Upper lobe of left lung (tissue), 6 donors: ENCODE measurements around the gene ARHGEF7. TPM values are rescaled to one million over a fixed set of nuclear protein-coding genes. Genes with fewer than 3 reads are reported as not detected.

Source experiments
- ATAC-seq, 2 donors: fragments of 200-7000 bp; cut with Tn5 transposase; one replicate each; pipeline ENCODE4 v1.9.1; 2022; ENCODE audit warnings: mild to moderate bottlenecking in 2 of 2, moderate library complexity in 2 of 2; ENCODE audit not compliant: low FRiP score in 2 of 2
- DNase-seq, 2 donors: peaks; one replicate each; pipeline ENCODE4 v3.0.0-alpha.2; 2019 to 2020
- H3K27ac ChIP-seq, 4 donors: fragments of 200-600 bp; sonication (generic); one replicate each; pipeline ENCODE4 v1.5.1; 2016 to 2019
- H3K27me3 ChIP-seq, 4 donors: fragments of 200-600 bp; sonication (generic); one replicate each; pipeline ENCODE4 v1.5.1; 2017 to 2019
- H3K36me3 ChIP-seq, 4 donors: fragments of 200-600 bp; sonication (generic); one replicate each; pipeline ENCODE4 v1.5.1; 2016 to 2019
- H3K4me1 ChIP-seq, 4 donors: fragments of 200-600 bp; sonication (generic); one replicate each; pipeline ENCODE4 v1.5.1; 2018 to 2019
- H3K4me3 ChIP-seq, 4 donors: fragments of 200-600 bp; sonication (generic); one replicate each; pipeline ENCODE4 v1.5.1; 2017 to 2019; ENCODE audit warnings: mild to moderate bottlenecking in 2 of 4, moderate library complexity in 1 of 4
- H3K9me3 ChIP-seq, 4 donors: fragments of 200-600 bp; sonication (generic); one replicate each; pipeline ENCODE4 v1.5.1; 2018 to 2019
- EP300 ChIP-seq, 4 donors: sonication (generic); formaldehyde crosslinking; IDR thresholded peaks; one replicate each; pipeline ENCODE4 v1.5.1; 2017; ENCODE audit warnings: antibody characterized with exemption in 4 of 4, control low read depth in 2 of 4
- POLR2A ChIP-seq, 4 donors: fragments of 450-650 bp; IDR thresholded peaks; one replicate each; pipeline ENCODE4 v1.5.1; 2016 to 2017; ENCODE audit warnings: antibody characterized with exemption in 4 of 4, mild to moderate bottlenecking in 2 of 4
- POLR2AphosphoS5 ChIP-seq, 2 donors: sonication (generic); formaldehyde crosslinking; IDR thresholded peaks; one replicate each; pipeline ENCODE4 v1.5.1; 2017; ENCODE audit warnings: antibody characterized with exemption in 2 of 2
- WGBS, 2 donors: methylation state at CpG; one replicate each; pipeline ENCODE4 v1.1.5; 2017 to 2018; 5-methylcytosine and 5-hydroxymethylcytosine counted together
- total RNA-seq, 6 donors: library from RNA; depleted of rRNA in 4 of 6; stranded (reverse); fragments of >200 nt in 4 of 6; gene quantifications; one replicate each; pipeline versions ENCODE4 v1.1.0 to v1.2.1, GENCODE V29; 2016 to 2021
- TF ChIP-seq, protein P1 (sequence below), 6 experiments: fragments of 450-650 bp in 4 of 6; fragments of 200-600 bp in 2 of 6; sonication (generic) in 2 of 6; IDR thresholded peaks; one replicate each; pipeline ENCODE4 v1.5.1; 2016 to 2019; ENCODE audit warnings: antibody characterized with exemption in 6 of 6
- donor health status: DM: no; HTN: no; CAD: no; lungs with moderate emphysema.
- donor health status: DM: no; HTN: yes; CAD: no; lungs with severe emphysema.

The ARHGEF7 gene
- total RNA-seq, 6 donors from 2014 or later = 50.3 to 130 (median 67.4) TPM

DNA sequence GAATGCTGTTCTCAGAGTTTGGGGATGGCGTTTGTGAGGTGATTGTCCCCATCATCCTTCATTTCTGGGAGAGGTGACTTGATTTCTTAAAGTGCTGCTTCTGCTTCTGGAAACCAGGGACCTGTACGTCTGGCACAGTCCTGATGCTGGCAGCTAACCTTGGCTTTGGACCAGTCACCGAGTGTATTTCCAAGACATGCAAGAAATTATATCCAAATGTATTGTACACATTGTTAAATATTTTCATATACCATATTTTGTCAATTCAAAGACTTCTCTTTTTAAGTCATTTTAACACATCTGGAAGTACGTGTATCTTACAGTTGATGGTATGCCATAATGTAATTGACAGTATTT lies 97.4 kb downstream of the ARHGEF7 start:
- Histone ChIP-seq H3K27me3 (no peaks in the 10 kb centered on the region), H3K4me3 (no peak overlapping the region), H3K4me1 (peaks cover 15 to 55% (median 40%) of the 10 kb centered on the region in 4 donors), H3K27ac (no peak overlapping the region), H3K36me3 (no peaks in the 10 kb centered on the region), H3K9me3 (no peaks in the 10 kb centered on the region)
- no peak for TF ChIP-seq EP300 (IDR thresholded peaks at IDR 0.05)
- TF ChIP-seq POLR2AphosphoS5 (IDR thresholded peaks at IDR 0.05) = no peak
- TF ChIP-seq, protein P1, sequence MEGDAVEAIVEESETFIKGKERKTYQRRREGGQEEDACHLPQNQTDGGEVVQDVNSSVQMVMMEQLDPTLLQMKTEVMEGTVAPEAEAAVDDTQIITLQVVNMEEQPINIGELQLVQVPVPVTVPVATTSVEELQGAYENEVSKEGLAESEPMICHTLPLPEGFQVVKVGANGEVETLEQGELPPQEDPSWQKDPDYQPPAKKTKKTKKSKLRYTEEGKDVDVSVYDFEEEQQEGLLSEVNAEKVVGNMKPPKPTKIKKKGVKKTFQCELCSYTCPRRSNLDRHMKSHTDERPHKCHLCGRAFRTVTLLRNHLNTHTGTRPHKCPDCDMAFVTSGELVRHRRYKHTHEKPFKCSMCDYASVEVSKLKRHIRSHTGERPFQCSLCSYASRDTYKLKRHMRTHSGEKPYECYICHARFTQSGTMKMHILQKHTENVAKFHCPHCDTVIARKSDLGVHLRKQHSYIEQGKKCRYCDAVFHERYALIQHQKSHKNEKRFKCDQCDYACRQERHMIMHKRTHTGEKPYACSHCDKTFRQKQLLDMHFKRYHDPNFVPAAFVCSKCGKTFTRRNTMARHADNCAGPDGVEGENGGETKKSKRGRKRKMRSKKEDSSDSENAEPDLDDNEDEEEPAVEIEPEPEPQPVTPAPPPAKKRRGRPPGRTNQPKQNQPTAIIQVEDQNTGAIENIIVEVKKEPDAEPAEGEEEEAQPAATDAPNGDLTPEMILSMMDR (IDR thresholded peaks at IDR 0.05) = no peak
- TF ChIP-seq POLR2A (IDR thresholded peaks at IDR 0.05) = no peak
- 67 to 81% methylated on average over 4 of the region's 4 CpGs for WGBS, 2 donors
- ATAC-seq (no peak), DNase-seq (no peak)

DNA sequence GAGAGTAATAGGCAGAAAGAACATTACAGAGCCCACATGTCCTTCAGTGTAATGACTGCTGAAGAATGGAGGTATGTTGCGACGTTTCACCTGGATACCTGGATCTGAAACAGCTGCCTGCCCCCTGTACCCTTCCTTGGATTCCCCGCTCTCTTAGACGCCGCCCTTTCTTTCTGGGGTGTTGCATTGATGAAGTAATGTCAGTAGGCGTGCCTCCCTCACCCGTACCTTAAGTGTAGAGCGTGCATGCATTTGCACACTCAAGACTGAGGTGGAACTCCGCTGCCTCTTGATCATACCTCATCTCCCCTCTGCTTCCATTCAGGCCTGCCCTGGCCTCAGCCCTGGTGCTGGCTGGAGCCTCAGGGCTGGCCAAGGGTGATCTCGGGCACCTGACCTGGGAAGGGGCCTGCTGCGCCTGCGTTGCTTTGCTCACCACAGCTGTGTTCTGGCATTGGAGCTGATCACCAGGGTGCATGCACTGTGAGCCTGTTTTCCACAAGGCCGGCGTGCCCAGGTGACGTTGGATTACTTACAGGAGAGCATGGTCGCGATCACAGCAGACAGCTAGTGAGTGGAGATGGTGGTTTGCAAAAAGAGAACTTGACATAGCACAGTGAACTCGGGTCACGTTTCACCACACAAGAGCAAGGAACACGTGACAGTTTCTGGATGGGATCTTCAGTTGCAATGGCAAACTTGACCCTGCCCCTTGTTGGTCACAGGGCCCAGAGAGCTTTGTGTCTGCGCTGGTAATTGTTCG lies 99.0 kb downstream of the ARHGEF7 start:
- TF ChIP-seq POLR2A (IDR thresholded peaks at IDR 0.05) (no peak), POLR2AphosphoS5 (IDR thresholded peaks at IDR 0.05) (no peak), EP300 (IDR thresholded peaks at IDR 0.05) (peak in 1 of 4 donors; percentile 62)
- Histone ChIP-seq H3K4me1 (peaks cover 15 to 55% (median 44%) of the 10 kb centered on the region in 4 donors), H3K36me3 (peaks cover 0 to 5% (median 0%) of the 10 kb centered on the region in 4 donors), H3K27ac (peak overlapping the region in 2 of 4 donors; percentile 8 to 39), H3K27me3 (no peaks in the 10 kb centered on the region), H3K4me3 (no peak overlapping the region), H3K9me3 (no peaks in the 10 kb centered on the region)
- peak in 1 of 2 donors; percentile 84 for DNase-seq
- ATAC-seq = peak in 1 of 2 donors; percentile 31
- 71 to 77% methylated on average over 20 to 22 of the region's 22 CpGs for WGBS, 2 donors

DNA sequence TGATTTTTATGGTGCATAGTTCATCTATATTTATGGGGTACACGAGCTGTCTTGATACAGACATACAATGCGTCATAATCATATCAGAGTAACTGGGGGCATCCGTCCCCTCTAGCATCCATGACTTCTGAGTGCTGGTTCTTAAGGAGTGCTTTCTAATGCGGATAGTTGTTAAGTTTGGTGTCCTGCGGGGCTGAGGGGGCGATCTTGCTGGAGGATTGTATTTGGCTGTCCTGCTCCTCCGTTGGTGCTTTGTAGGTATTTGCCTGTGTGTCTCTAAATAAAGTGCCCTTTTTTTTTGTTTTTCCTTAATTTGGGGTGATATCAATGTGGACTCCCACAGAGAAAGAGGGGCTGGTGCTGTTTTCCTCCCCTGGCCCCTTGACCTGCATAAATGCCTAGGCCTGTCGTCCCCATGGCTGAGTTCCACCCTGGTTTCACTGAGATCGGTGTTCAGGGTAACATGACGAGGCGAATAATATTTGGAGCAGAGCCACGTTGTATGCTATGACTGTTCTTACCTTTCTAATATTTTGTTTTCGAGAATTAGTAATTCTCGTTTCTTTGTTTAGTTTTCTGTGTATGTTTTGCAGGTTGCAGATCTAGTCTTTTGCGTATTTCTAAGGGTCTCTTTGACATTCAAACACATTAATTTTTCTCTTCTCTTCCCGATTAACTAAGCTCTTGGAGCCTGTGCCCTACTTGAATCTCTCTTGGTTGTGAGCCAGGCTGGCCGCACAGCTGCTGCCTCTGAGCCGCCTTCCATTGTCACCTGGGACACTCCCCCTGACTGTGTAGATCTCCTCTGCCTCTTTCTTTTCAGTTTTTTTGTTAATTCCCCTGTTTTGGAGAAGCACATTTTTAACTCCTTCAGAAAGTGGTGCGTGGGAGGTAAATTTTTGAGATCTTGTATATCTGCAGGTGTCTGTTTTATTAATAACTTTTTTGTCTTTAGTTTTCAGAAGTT lies 100.3 kb downstream of the ARHGEF7 start:
- Histone ChIP-seq H3K36me3 (peaks cover 0 to 5% (median 0%) of the 10 kb centered on the region in 4 donors), H3K4me3 (no peak overlapping the region), H3K4me1 (peaks cover 15 to 55% (median 39%) of the 10 kb centered on the region in 4 donors), H3K27ac (no peak overlapping the region), H3K27me3 (no peaks in the 10 kb centered on the region), H3K9me3 (no peaks in the 10 kb centered on the region)
- no peak for ATAC-seq
- TF ChIP-seq POLR2AphosphoS5 (IDR thresholded peaks at IDR 0.05) = no peak
- TF ChIP-seq, protein P1 (IDR thresholded peaks at IDR 0.05) = no peak
- no peak for TF ChIP-seq POLR2A (IDR thresholded peaks at IDR 0.05)
- TF ChIP-seq EP300 (IDR thresholded peaks at IDR 0.05) = no peak
- no peak for DNase-seq
- WGBS, 2 donors = 88% methylated on average over 19 of the region's 19 CpGs

DNA sequence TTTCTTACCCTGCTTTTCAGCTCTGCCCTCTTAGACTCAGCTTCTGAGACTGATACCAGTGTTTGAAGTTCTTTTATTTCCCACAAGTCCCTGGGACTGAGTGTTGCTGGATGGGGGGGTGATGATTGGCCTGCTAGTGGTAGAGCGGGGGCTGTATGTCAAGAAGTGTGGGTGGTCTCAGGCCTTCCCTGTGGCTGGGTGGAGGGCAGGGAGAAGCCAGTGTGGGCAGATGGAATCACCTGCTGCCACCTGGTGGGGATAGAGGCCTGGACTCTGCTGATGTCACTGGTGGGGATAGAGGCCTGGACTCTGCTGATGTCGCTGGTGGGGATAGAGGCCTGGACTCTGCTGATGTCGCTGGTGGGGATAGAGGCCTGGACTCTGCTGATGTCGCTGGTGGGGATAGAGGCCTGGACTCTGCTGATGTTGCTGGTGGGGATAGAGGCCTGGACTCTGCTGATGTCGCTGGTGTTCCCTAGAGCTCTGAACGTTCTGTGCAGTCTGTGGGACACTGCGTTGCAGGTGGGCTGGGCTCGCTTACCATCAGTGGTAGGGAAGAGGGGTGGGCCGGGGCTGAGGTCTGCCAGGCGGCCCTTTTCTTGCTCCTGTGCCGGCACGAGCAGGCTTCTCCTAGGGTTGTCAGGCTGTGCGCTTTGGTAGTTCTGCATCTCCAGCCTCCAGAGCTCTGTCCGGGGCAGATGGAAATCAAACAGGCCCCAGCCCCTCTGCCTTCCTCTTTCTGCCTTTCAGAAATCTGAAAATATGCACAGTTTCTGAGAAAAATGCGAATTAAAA lies 101.3 kb downstream of the ARHGEF7 start:
- peaks cover 13 to 47% (median 30%) of the 10 kb centered on the region in 4 donors for H3K4me1 ChIP-seq
- no peak for TF ChIP-seq POLR2AphosphoS5 (IDR thresholded peaks at IDR 0.05)
- no peak for TF ChIP-seq EP300 (IDR thresholded peaks at IDR 0.05)
- no peak for TF ChIP-seq POLR2A (IDR thresholded peaks at IDR 0.05)
- TF ChIP-seq, protein P1 (IDR thresholded peaks at IDR 0.05) = peak in 3 of 6 experiments; percentile 23 to 36 (median 29)
- 91 to 92% methylated on average over 15 of the region's 15 CpGs for WGBS, 2 donors
- no peak overlapping the region for H3K4me3 ChIP-seq
- ATAC-seq (peak in 1 of 2 donors; percentile 45), DNase-seq (peak in 1 of 2 donors; percentile 47)
- H3K36me3 ChIP-seq = peaks cover 0 to 7% (median 0%) of the 10 kb centered on the region in 4 donors
- H3K27me3 ChIP-seq = no peaks in the 10 kb centered on the region
- no peak overlapping the region for H3K27ac ChIP-seq
- no peaks in the 10 kb centered on the region for H3K9me3 ChIP-seq
